Endothelial cell of umbilical vein (primary cell): Measurements from ENCODE around the gene ITFG1. TPM values are rescaled to one million over a fixed set of nuclear protein-coding genes. Genes with fewer than 3 reads are reported as not detected.

Experiments used
- BruUV-seq: library from RNA; stranded (reverse); fragments of 400-500 nt; replicated peaks from 2 replicates; lab custom pipeline; 2021; lab: Mats Ljungman, UMichigan
- CTCF ChIA-PET: fragments of 300-600, 350-600 bp; sonication (Branson Sonifier 250); formaldehyde crosslinking; loops from one replicate; lab custom pipeline; 2021; ENCODE audit warnings: antibody characterized with exemption, inconsistent platforms; lab: Charles Lee
- POLR2A ChIA-PET: fragments of 300-600, 350-600 bp; sonication (Branson Sonifier 250); formaldehyde crosslinking; loops from one replicate; lab custom pipeline; 2021; ENCODE audit warnings: antibody characterized with exemption, inconsistent platforms; lab: Charles Lee
- DNase-seq: peaks from one replicate; pipeline ENCODE4 v3.0.0-alpha.2; 2011; ENCODE audit warnings: low read depth, low spot score
- FAIRE-seq: peaks from 2 replicates; lab custom pipeline; 2011; peaks lifted over from hg19 to GRCh38; lab: Jason Lieb, UNC
- H2AFZ ChIP-seq: 2 replicates; pipeline ENCODE4 v1.6.0; 2012; ENCODE audit warnings: low read depth, low read length, control low read depth, inconsistent platforms
- H3K27ac ChIP-seq: 2 replicates; pipeline ENCODE4 v1.5.1; 2011; ENCODE audit warnings: low read depth, mild to moderate bottlenecking, control low read depth, low read length, moderate library complexity; ENCODE audit not compliant: insufficient read depth
- H3K27me3 ChIP-seq, 2 experiments: 2 replicates each; pipeline versions ENCODE4 v1.6.0 to v1.6.1; 2011; ENCODE audit warnings: low read length in 2 of 2, mixed read lengths in 1 of 2; ENCODE audit not compliant: control insufficient read depth in 2 of 2, insufficient read depth in 2 of 2
- H3K36me3 ChIP-seq, 2 experiments: 2 replicates in 1 of 2; 3 replicates in 1 of 2; pipeline ENCODE4 v1.5.1; 2011; ENCODE audit warnings: low read length in 2 of 2, mild to moderate bottlenecking in 1 of 2, moderate library complexity in 1 of 2; ENCODE audit not compliant: control insufficient read depth in 2 of 2, insufficient read depth in 2 of 2; ENCODE audit errors: extremely low read depth in 1 of 2
- H3K4me1 ChIP-seq: 3 replicates; pipeline ENCODE4 v1.5.1; 2011; ENCODE audit warnings: mild to moderate bottlenecking, low read length; ENCODE audit not compliant: control insufficient read depth, insufficient read depth; ENCODE audit errors: extremely low read depth
- H3K4me2 ChIP-seq: 2 replicates; pipeline ENCODE4 v1.6.1; 2011; ENCODE audit warnings: low read length, control low read depth, mixed read lengths; ENCODE audit not compliant: insufficient read depth
- H3K4me3 ChIP-seq, 3 experiments: fragments of 200-600 bp in 1 of 3; sonication (generic), shearing (Covaris generic) in 1 of 3; replicated peaks in 1 of 3; 2 replicates each; pipeline ENCODE4 v1.5.1; 2011 to 2016; ENCODE audit warnings: control low read depth in 3 of 3, low read length in 3 of 3, mild to moderate bottlenecking in 2 of 3, inconsistent platforms in 1 of 3, low read depth in 1 of 3, moderate library complexity in 1 of 3; ENCODE audit not compliant: insufficient read depth in 1 of 3
- H3K79me2 ChIP-seq: 2 replicates; pipeline ENCODE4 v1.6.0; 2012; ENCODE audit warnings: low read length, inconsistent platforms; ENCODE audit not compliant: control insufficient read depth, insufficient read depth
- H3K9ac ChIP-seq: replicated peaks from 2 replicates; pipeline ENCODE3; 2011; ENCODE audit warnings: low read length, control low read depth; ENCODE audit not compliant: insufficient read depth; ENCODE audit errors: extremely low read depth
- H3K9me1 ChIP-seq: replicated peaks from 3 replicates; pipeline ENCODE4 v1.6.0; 2011; ENCODE audit warnings: mild to moderate bottlenecking, low read length; ENCODE audit not compliant: control insufficient read depth, insufficient read depth; ENCODE audit errors: extremely low read depth
- H3K9me3 ChIP-seq: replicated peaks from 2 replicates; pipeline ENCODE4 v1.5.1; 2012; ENCODE audit warnings: low read length, inconsistent platforms; ENCODE audit not compliant: control insufficient read depth, insufficient read depth
- H4K20me1 ChIP-seq: replicated peaks from 2 replicates; pipeline ENCODE3; 2011; ENCODE audit warnings: mild to moderate bottlenecking, low read length; ENCODE audit not compliant: control insufficient read depth, insufficient read depth; ENCODE audit errors: extremely low read depth
- CTCF ChIP-seq, 2 donors: IDR thresholded peaks; 1 replicate in 1 of 2; 2 replicates in 1 of 2; pipeline ENCODE4 v1.5.1; 2011; ENCODE audit warnings: low read length in 2 of 2, mild to moderate bottlenecking in 2 of 2, moderate library complexity in 2 of 2, control low read depth in 1 of 2, inconsistent platforms in 1 of 2, low read depth in 1 of 2; ENCODE audit not compliant: insufficient read depth in 1 of 2; ENCODE audit errors: extremely low read depth in 1 of 2
- FOS ChIP-seq: IDR thresholded peaks from 2 replicates; pipeline ENCODE4 v1.6.1; 2011; ENCODE audit warnings: mild to moderate bottlenecking, low read length, moderate library complexity, borderline replicate concordance; ENCODE audit not compliant: insufficient read depth
- GATA2 ChIP-seq: IDR thresholded peaks from 2 replicates; pipeline ENCODE4 v1.7.0; 2011; ENCODE audit warnings: low read depth, mild to moderate bottlenecking, moderate library complexity, mixed read lengths, low read length; ENCODE audit not compliant: insufficient read length, insufficient read depth
- MYC ChIP-seq: IDR thresholded peaks from one replicate; pipeline ENCODE4 v1.6.1; 2011; ENCODE audit warnings: mild to moderate bottlenecking, low read depth, low read length
- POLR2A ChIP-seq: IDR thresholded peaks from 2 replicates; pipeline ENCODE4 v1.6.1; 2012; ENCODE audit warnings: low read depth, mild to moderate bottlenecking, control low read depth, low read length
- dilution Hi-C: fragments of 300-500 bp; cut with MboI; formaldehyde crosslinking; loops from one replicate; pipeline ENCODE4 v1.15.0; 2019; ENCODE audit warnings: low sequenced_read_pairs; ENCODE audit not compliant: extremely low pct_ligation_motif_present
- intact Hi-C: fragments of 100-400 bp; cut with micrococcal nuclease; formaldehyde crosslinking; loops from one replicate; pipeline ENCODE4 v1.10.0; 2022
- polyA plus RNA-seq, 4 experiments: library from polyadenylated mRNA; depleted of rRNA in 3 of 4; stranded (reverse) in 3 of 4; unstranded in 1 of 4; fragments of >200 nt; gene quantifications; 2 replicates each; pipeline versions ENCODE4 v1.2.1 to v1.2.3, GENCODE V29; 2011 to 2012; ENCODE audit warnings: missing spikeins in 1 of 4
- total RNA-seq: library from RNA; stranded (reverse); gene quantifications from 2 replicates; pipeline ENCODE4 v1.2.3, GENCODE V29; 2021

Gene ITFG1
- total and polyA plus RNA-seq, 2 donors (not counting 3 experiments of a cell fraction or from before 2014, with no cell fraction given) = 32.1 to 44.2 TPM

- BruUV-seq = no TSS peak
These were observed 161.3 kb downstream of the ITFG1 start for GRCh38 chr16:47299587-47299986.

More at GRCh38 chr16:47299587-47299986, 161.3 kb downstream of the ITFG1 start:
- Histone ChIP-seq H3K9me1 (no peaks in the 10 kb centered on the region), H3K9ac (no peak overlapping the region), H3K79me2 (no peaks in the 10 kb centered on the region), H3K4me2 (no peak overlapping the region), H3K27me3 (no peaks in the 10 kb centered on the region), H3K27ac (no peak overlapping the region), H3K9me3 (no peaks in the 10 kb centered on the region), H3K36me3 (no peaks in the 10 kb centered on the region), H3K4me1 (no peaks in the 10 kb centered on the region), H3K4me3 (no peak overlapping the region), H2AFZ (no peak overlapping the region), H4K20me1 (no peaks in the 10 kb centered on the region)
- DNase-seq (no peak), FAIRE-seq (no peak)
- ChIA-PET POLR2A (no interaction called here), CTCF (no interaction called here)
- dilution Hi-C loops = no loop called here
- TF ChIP-seq POLR2A = no peak
- TF ChIP-seq FOS = no peak
- no peak for TF ChIP-seq MYC
- no peak for TF ChIP-seq GATA2
- no peak for TF ChIP-seq CTCF (IDR thresholded peaks at IDR 0.05; ENCODE audit: extremely low read depth in 1 of 2, insufficient read depth in 1 of 2, low read depth in 1 of 2, low read length in 2 of 2)
- intact Hi-C loops = no loop called here
